Skeletal muscle satellite cell (primary cell): ENCODE measurements around the gene TADA2B.

Source experiments
- H3K27me3 ChIP-seq: 2 replicates; pipeline ENCODE4 v1.7.0; 2013; ENCODE audit warnings: low read length; ENCODE audit not compliant: control insufficient read depth, insufficient read depth
- H3K36me3 ChIP-seq: 2 replicates; pipeline ENCODE4 v1.7.0; 2013; ENCODE audit warnings: mild to moderate bottlenecking, control low read depth, low read length; ENCODE audit not compliant: insufficient read depth
- H3K4me1 ChIP-seq: 2 replicates; pipeline ENCODE4 v1.7.0; 2013; ENCODE audit warnings: low read length; ENCODE audit not compliant: control insufficient read depth, insufficient read depth
- H3K4me2 ChIP-seq: 2 replicates; pipeline ENCODE4 v1.7.0; 2013; ENCODE audit warnings: mild to moderate bottlenecking, low read length
- H3K4me3 ChIP-seq: 2 replicates; pipeline ENCODE4 v1.7.0; 2013; ENCODE audit warnings: low read length
- H3K9ac ChIP-seq: 2 replicates; pipeline ENCODE4 v1.7.0; 2013; ENCODE audit warnings: mild to moderate bottlenecking, low read depth, low read length, moderate library complexity
- H3K9me3 ChIP-seq: replicated peaks from 2 replicates; pipeline ENCODE4 v1.7.0; 2013; ENCODE audit warnings: mild to moderate bottlenecking, control low read depth, low read length

The TADA2B gene

GRCh38 chr4:7105276-7105675 lies 62.1 kb downstream of the TADA2B start:
- no peak overlapping the region for H3K4me3 ChIP-seq
- H3K4me1 ChIP-seq: peaks cover 16% of the 10 kb centered on the region

GRCh38 chr4:7107166-7107905 lies 64.2 kb downstream of the TADA2B start:
- peaks cover 18% of the 10 kb centered on the region for H3K27me3 ChIP-seq
- H3K9me3 ChIP-seq: no peaks in the 10 kb centered on the region
- no peaks in the 10 kb centered on the region for H3K36me3 ChIP-seq
- H3K9ac ChIP-seq: no peak overlapping the region
- no peak overlapping the region for H3K4me2 ChIP-seq
- no peak overlapping the region for H3K4me3 ChIP-seq
- H3K4me1 ChIP-seq: peaks cover 10% of the 10 kb centered on the region

More at GRCh38 chr4:7105276-7105675, 62.1 kb downstream of the TADA2B start:
- Histone ChIP-seq H3K36me3 (no peaks in the 10 kb centered on the region), H3K9ac (no peak overlapping the region), H3K9me3 (no peaks in the 10 kb centered on the region), H3K27me3 (peaks cover 13% of the 10 kb centered on the region), H3K4me2 (no peak overlapping the region)
